ENCODE data around the gene MEAF6. TPM values are rescaled to one million over a fixed set of nuclear protein-coding genes. Genes with fewer than 3 reads are reported as not detected.

MEAF6 gene
- polyA plus RNA-seq, 1 of the 3 experiments (the other 2 are of a cell fraction) = 60.5 TPM

DNA sequence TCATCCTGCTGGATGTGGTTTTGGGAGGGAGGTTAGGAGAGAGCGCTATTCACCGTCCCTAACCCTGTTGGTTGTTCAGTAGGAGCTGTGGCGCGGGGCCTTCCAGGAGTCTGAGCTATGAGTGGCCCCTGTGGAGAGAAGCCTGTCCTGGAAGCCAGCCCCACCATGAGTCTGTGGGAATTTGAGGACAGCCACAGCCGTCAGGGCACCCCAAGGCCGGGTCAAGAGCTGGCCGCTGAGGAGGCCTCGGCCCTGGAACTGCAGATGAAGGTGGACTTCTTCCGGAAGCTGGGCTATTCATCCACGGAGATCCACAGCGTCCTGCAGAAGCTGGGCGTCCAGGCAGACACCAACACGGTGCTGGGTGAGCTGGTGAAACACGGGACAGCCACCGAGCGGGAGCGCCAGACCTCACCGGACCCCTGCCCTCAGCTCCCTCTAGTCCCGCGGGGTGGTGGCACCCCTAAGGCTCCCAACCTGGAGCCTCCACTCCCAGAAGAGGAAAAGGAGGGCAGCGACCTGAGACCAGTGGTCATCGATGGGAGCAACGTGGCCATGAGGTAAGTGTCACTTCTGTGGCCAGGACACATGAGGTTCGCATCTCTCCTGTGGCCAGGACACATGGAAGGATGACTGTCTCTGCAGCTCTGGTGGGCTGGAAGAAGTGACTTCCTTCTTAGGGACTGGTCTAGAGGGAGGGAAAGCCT lies 39.0 kb downstream of the MEAF6 start:
- H3K27me3 ChIP-seq (ENCODE audit: insufficient read depth) = no peaks in the 10 kb centered on the region
- H3K9ac ChIP-seq = peak overlapping the region; percentile 81; the same call in 1 of the 2 replicates
- H3K36me3 ChIP-seq (replicated peaks in 1 of 2; ENCODE audit: control insufficient read depth in 1 of 2, insufficient read depth in 2 of 2, low read length in 1 of 2) = peaks cover 0 to 16% of the 10 kb centered on the region in 2 experiments
- TF ChIP-seq TEAD4 (IDR thresholded peaks at IDR 0.05; ENCODE audit: borderline replicate concordance, insufficient read depth) = no peak
- no peak for TF ChIP-seq RXRA (IDR thresholded peaks at IDR 0.05; ENCODE audit: borderline replicate concordance, low read depth)
- no peak for TF ChIP-seq FOSL2 (IDR thresholded peaks at IDR 0.05; ENCODE audit: borderline replicate concordance, low read depth)
- TF ChIP-seq, protein P1, sequence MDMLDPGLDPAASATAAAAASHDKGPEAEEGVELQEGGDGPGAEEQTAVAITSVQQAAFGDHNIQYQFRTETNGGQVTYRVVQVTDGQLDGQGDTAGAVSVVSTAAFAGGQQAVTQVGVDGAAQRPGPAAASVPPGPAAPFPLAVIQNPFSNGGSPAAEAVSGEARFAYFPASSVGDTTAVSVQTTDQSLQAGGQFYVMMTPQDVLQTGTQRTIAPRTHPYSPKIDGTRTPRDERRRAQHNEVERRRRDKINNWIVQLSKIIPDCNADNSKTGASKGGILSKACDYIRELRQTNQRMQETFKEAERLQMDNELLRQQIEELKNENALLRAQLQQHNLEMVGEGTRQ (IDR thresholded peaks at IDR 0.05; ENCODE audit: borderline replicate concordance, low read depth, low read length) = no peak
- H4K20me1 ChIP-seq (ENCODE audit: insufficient read depth) = no peaks in the 10 kb centered on the region
- no peak for DNase-seq
- peak overlapping the region; percentile 82 to 94 for H3K4me3 ChIP-seq (ENCODE audit: low read depth in 2 of 2, low read length in 1 of 2)
- H3K9me3 ChIP-seq = no peaks in the 10 kb centered on the region
- WGBS (ENCODE audit: low lambda C conversion rate) = 95% methylated on average over 23 of the region's 24 CpGs
- peak overlapping the region; percentile 96 for H3K4me2 ChIP-seq
- H3K9me2 ChIP-seq = no peaks in the 10 kb centered on the region
- H3K79me2 ChIP-seq (ENCODE audit: insufficient read depth) = peaks cover 73% of the 10 kb centered on the region
- ChIA-PET CTCF (interaction anchor here (0.8 to 18.1 kb wide), 9 partner anchors 8 to 959 kb away, joined by 3 to 170 read pairs (median 3); partner anchors contain the start of gene MEAF6), POLR2A (interaction anchor here (3.7 kb wide), 1 partner anchor 10 kb away, joined by 16 read pairs; no protein-coding TSS in a partner anchor)
- H3K27ac ChIP-seq (ENCODE audit: low read depth in 2 of 2, low read length in 1 of 2) = peak overlapping the region; percentile 92 to 96
- H3F3A ChIP-seq (replicated peaks; ENCODE audit: insufficient read depth) = peaks cover 35% of the 10 kb centered on the region
- H2AFZ ChIP-seq (ENCODE audit: low read depth) = no peak overlapping the region
- H3K4me1 ChIP-seq (ENCODE audit: control insufficient read depth in 1 of 2, insufficient read depth in 2 of 2, low read depth in 1 of 2, low read length in 1 of 2) = peaks cover 70 to 78% of the 10 kb centered on the region in 2 experiments

DNA sequence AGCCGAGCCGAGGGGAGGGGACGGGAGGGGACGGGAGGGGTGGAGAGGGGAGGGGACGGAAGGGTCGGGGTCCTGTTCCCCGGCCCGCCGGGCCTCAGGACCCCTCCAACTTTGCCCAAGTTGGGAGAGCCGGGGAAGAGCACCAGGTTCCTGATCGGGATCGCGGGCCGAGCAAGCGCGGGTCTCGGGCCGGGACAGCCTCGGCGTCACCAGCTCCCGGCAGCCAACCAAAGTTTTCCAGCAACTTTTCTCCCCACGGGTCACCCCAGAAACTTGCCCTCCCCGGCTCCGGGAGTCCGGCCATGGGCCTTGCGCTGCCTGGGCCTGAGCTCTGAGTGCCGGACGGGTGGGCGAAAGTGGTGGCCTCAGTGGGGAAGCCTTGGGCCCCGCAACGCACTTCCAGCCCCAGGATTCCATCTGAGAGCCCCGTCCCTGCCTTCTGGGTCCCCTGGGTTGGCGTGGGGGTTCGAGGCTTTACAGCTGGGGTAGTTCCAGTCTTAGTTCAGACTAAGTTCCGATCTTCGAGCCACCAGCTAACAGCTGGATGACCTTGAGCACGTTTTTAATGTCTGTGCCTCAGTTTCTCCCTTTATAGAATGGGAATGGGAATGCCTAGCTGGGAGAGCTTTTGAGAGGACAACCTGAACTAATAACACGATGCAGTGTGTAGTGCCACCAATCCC lies 39.7 kb downstream of the MEAF6 start:
- no peak overlapping the region for H2AFZ ChIP-seq (ENCODE audit: low read depth)
- ChIA-PET CTCF (interaction anchor here (0.8 to 18.1 kb wide), 5 partner anchors 11 to 40 kb away, joined by 3 to 170 read pairs (median 13); partner anchors contain the start of gene MEAF6), POLR2A (interaction anchor here (3.7 kb wide), 1 partner anchor 10 kb away, joined by 16 read pairs; no protein-coding TSS in a partner anchor)
- no peaks in the 10 kb centered on the region for H4K20me1 ChIP-seq (ENCODE audit: insufficient read depth)
- H3K9me3 ChIP-seq = no peaks in the 10 kb centered on the region
- peaks cover 68% of the 10 kb centered on the region for H3K79me2 ChIP-seq (ENCODE audit: insufficient read depth)
- no peaks in the 10 kb centered on the region for H3K27me3 ChIP-seq (ENCODE audit: insufficient read depth)
- peaks cover 0 to 10% of the 10 kb centered on the region in 2 experiments for H3K36me3 ChIP-seq (replicated peaks in 1 of 2; ENCODE audit: control insufficient read depth in 1 of 2, insufficient read depth in 2 of 2, low read length in 1 of 2)
- peak overlapping the region; percentile 82 to 94 for H3K4me3 ChIP-seq (ENCODE audit: low read depth in 2 of 2, low read length in 1 of 2)
- peaks cover 36% of the 10 kb centered on the region for H3F3A ChIP-seq (replicated peaks; ENCODE audit: insufficient read depth)
- H3K9me2 ChIP-seq = no peaks in the 10 kb centered on the region
- WGBS (ENCODE audit: low lambda C conversion rate) = 34% methylated on average over 10 of the region's 38 CpGs
- peak overlapping the region; percentile 81 for H3K9ac ChIP-seq
- peak overlapping the region; percentile 96 for H3K4me2 ChIP-seq
- no peak for DNase-seq
- H3K4me1 ChIP-seq (ENCODE audit: control insufficient read depth in 1 of 2, insufficient read depth in 2 of 2, low read depth in 1 of 2, low read length in 1 of 2) = peaks cover 70 to 72% of the 10 kb centered on the region in 2 experiments
- peak overlapping the region; percentile 43 to 96; a peak in 2 of 4 replicates for H3K27ac ChIP-seq (ENCODE audit: low read depth in 2 of 2, low read length in 1 of 2)
- no peak for TF ChIP-seq REST (IDR thresholded peaks at IDR 0.05; ENCODE audit: low read depth, low read length)
- no peak for TF ChIP-seq POLR2AphosphoS5 (IDR thresholded peaks at IDR 0.05; ENCODE audit: low read depth, low read length)
- TF ChIP-seq JUND (IDR thresholded peaks at IDR 0.05) = no peak
- no peak for TF ChIP-seq IRF3 (IDR thresholded peaks at IDR 0.05; ENCODE audit: low read depth, low read length)
- no peak for TF ChIP-seq RAD21 (IDR thresholded peaks at IDR 0.05; ENCODE audit: low read length)
- no peak for TF ChIP-seq FOXM1 (IDR thresholded peaks at IDR 0.05; ENCODE audit: low read depth)
- TF ChIP-seq USF1 (IDR thresholded peaks at IDR 0.05; ENCODE audit: borderline replicate concordance, low read depth) = no peak
- no peak for TF ChIP-seq MEF2A (IDR thresholded peaks at IDR 0.05; ENCODE audit: borderline replicate concordance, low read depth)
- no peak for TF ChIP-seq ELF1 (IDR thresholded peaks at IDR 0.05)
- TF ChIP-seq TEAD4 (IDR thresholded peaks at IDR 0.05; ENCODE audit: borderline replicate concordance, insufficient read depth) = no peak
- TF ChIP-seq, protein P2, sequence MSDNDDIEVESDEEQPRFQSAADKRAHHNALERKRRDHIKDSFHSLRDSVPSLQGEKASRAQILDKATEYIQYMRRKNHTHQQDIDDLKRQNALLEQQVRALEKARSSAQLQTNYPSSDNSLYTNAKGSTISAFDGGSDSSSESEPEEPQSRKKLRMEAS (IDR thresholded peaks at IDR 0.05; ENCODE audit: low read depth) = no peak
- TF ChIP-seq TAF1 (IDR thresholded peaks at IDR 0.05; ENCODE audit: borderline replicate concordance, low read depth, low read length) = no peak
- TF ChIP-seq GABPA (IDR thresholded peaks at IDR 0.05; ENCODE audit: low read depth) = no peak
- TF ChIP-seq CHD2 (IDR thresholded peaks at IDR 0.05; ENCODE audit: low read length, partially characterized antibody) = no peak
- no peak for TF ChIP-seq FOXJ3 (CRISPR knock-in tag; IDR thresholded peaks at IDR 0.05)
- no peak for TF ChIP-seq FOSL2 (IDR thresholded peaks at IDR 0.05; ENCODE audit: borderline replicate concordance, low read depth)
- no peak for TF ChIP-seq RCOR1 (IDR thresholded peaks at IDR 0.05; ENCODE audit: low read length)

Measured in SK-N-SH (cell line).